Measurements from ENCODE around the gene GMDS.

The GMDS gene

DNA sequence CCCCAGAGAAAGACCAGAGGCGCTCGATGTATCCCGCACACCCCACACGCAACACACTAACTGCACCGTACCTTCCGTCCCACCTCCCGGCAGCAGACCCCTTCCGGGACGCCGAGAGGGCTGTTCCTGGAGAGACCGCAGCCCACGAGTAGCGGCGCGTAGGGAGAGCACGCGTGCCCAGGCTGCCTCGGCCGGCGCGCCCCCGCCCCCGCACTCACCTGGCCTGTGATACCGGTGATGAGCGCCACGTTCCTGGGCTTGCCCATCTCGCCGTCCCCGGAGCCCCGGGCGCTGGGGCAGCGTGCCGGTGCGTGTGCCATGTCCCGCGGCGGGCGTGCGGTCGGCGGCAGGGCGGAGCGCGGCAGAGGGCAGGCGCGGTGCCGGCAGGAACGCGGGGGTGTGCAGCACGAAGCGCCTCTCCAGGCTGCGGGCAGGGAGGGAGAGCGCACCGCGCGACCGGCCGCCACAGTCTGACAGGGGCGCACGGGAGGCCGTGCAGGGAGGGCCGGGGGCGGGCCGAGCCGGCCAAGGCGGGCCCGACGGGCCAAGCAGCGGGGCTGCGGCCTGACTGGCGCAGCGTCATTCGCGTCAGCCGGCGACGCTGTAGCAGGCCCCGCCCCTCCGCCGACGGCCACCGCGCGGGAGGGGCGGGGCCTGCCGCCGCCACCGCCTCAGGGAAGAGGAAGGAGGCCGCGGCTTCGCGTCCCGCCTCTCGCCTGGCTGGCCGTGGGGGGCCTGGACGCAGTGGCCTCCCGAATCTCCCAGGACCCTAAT lies at the start of gene GMDS:
Gene GMDS, minus strand, starts transcription at position 503 of the 774 bp plus-strand sequence.
- DNase-seq (ENCODE audit: low read depth) = peak; percentile 80

DNA sequence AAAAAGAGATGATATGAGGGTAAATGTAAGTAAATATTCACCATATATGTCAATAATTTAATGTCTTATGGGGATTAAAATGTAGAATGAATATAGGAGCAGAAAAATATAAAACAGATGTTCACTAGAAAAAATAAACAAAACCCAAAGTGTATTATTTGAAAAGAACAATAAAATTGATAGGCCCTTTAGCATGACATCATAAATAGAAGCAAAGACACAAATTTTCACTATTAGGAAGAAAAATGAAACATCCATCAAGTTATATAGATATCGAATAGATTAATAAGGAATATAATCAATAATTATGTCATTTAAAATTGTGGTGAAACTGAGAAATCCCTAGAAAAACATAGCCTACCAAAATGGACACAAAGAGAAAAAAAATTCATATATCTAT lies 40.1 kb upstream of the GMDS start:
- no peak for DNase-seq (ENCODE audit: low read depth)

DNA sequence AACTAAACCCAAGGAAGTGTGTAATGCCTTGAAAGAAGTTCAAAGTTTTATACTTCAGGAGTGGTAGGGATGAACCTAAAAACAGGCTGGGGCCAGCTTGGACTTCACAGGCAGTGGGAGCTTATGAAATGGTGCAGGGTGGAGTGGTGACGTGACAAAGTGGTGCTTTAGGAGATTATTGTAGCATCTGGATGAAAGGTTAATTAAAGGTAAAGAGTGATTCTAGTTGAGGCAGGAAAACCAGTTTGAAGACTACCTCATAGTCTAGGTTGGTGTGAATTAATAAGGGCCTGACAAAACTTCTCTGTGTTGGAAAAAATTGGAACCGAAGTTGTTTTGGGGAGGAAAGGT lies 30.5 kb upstream of the GMDS start:
- no peak for DNase-seq (ENCODE audit: low read depth)

DNA sequence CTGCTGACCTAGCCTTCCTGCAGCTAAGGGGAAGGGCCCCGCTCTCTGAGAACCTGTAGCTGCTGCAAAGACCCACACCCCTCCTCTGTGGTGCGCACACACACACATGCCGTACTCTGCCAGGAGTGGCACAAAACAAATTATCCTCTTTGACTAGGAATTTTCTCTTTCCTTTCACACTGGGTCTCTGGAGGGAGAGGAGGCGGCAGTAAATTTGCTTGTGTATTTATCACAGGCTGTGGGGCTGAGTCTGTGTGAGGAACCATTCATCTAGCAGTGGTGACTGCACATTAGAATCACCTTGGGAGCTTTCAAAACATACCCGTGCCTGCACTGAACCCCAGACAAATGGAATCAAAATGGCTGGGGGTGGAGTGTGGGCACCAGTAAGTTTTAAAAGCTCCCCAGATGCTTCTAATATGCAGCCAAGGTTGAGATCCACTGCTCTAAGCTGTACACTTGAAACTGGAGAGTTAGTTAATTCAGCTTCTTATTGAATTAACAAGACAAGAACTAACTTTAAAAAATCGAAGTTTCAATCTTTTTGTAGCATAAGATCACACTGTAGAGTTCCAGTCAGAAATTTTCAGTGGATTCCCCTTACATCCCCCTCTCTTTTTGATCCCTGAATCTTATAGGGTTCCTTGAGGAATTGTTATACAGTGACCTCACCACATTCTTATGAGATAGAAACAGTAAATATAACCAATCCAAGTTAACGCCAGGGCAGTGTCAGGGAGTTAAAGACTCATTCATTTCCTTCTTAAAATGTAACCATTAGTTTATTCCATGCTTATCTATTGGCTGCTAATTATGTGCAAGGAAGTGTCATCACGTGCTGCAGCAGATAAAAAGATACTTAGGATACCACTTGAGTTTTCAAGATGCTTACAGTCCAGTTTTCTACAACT lies 29.8 kb upstream of the GMDS start:
- no peak for DNase-seq (ENCODE audit: low read depth)

DNA sequence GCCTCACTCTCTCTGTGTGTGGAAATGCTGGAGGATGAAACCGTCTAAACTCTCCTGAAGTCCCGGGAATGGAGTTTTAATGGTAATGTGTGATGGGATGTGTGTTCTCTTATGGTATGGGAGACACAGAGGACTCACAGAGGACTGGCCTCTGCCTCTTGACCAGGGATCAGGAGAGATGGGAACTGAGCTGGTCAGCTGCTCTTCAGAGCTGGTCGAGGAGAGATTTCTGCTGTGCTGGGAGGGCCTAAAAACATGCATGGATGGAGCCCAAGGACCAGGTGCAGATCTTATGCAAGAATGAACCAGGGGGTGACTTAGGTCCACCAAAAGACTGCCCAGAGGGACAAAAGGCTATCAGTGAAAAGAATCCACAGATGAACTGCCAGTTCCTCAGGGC lies 27.3 kb upstream of the GMDS start:
- DNase-seq (ENCODE audit: low read depth) = no peak

DNA sequence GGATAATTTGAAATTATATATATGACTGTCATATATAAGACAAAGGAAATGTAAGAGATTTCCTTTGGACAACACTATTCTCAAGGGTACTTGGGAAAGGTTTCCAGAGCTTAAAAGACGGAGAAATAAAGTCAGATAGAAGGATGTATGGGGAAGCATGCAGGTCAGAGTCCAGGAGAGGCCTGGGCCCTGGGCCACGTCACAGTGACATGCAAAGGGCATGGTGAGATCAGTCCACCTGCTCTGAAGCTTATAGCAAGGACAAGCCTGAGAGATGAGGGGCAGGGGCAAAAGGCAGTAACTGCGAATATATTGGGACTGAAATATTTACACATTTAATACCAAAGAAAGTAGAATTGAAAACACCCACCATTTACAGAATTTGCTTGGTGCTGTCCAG lies 24.6 kb upstream of the GMDS start:
- no peak for DNase-seq (ENCODE audit: low read depth)

DNA sequence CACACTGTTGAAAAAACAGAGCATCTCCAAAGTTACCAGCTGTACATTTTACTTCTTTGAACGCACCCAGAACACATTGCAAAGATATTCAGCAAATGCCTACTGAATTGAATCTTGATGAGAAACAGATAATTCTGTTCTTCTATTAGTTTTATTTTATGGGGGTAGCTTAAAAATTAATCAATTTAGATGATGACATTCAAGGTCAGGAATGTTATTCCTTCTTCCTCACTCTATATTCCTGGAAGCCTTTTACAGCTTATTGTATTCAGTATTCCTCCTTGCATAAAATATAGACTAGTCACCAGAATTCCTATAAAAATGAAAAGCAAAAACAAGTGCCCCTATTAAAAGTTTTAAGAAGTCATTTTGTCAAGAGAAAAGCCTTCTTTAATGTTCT lies 21.4 kb upstream of the GMDS start:
- DNase-seq (ENCODE audit: low read depth) = no peak

DNA sequence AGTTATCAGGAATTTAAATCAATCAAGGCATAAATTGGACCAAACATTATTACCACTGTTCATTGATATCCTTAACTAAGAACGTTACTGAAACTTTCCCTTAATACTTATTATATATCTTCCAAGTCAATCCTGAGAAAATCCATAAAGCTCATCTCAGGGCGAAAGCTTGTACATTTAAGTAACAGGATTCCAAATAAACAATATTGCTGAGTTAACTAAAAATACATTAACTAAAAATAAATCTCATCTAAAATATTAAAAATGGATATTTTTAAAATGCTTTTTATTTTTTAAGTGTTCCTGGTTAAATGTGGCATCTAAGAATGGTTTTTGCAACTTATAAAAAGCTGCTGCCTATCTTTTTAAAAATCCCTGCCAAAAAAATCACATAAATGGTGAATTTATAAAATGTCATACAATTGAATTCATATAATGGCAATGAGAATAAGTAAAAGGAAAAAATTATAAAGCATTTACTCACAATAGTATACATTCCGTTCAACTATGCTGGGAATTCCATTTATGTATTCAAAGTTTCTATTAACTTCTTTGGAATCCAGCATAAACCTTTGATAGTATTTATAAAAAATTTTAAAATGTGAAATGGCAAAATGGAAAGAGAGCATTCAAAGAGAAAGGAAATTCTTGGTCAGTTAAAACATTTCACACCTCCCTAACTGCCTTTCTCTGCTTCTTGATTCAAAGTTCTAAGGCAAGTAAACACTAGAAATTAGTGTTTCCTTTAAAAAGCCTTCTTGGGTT lies 20.8 kb upstream of the GMDS start:
- DNase-seq (ENCODE audit: low read depth) = no peak

DNA sequence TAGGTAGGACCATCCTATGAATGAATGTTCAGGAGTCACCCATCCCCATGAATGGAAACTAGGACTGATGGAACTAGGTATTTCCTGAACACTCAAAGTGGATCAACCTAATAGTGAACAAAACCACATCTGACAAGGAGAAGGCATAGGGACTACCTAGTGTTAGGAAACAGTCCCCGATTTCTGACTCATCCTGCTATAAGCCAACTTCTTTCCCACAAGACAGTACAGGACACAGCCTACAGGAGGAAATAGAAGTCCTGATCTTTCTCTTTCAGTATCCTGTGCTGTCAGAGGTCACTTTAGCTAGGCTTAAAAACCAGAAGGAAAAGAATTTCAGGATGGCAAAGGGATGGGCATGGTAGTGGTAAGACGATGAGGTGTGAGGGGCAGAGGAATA lies 19.5 kb upstream of the GMDS start:
- no peak for DNase-seq (ENCODE audit: low read depth)

DNA sequence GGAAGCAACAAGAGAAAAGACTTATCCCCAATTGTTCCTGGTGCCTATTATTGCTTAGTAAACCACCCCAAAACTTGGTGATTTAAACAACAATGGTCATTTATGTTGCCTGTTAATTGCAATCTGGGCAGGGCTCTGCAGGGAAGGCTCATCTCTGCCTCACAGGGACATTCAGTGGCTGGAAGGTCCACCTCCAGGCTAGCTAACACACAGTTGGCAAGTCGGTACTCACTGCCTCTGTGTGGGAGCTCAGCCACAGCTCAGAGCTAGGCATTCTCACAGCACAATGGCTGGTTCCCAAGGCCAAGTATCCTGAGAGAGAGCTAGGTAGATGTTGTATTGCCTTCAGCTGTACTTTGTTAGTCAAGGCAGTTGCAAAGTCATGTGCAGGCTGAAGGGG lies 18.5 kb upstream of the GMDS start:
- DNase-seq (ENCODE audit: low read depth) = no peak

DNA sequence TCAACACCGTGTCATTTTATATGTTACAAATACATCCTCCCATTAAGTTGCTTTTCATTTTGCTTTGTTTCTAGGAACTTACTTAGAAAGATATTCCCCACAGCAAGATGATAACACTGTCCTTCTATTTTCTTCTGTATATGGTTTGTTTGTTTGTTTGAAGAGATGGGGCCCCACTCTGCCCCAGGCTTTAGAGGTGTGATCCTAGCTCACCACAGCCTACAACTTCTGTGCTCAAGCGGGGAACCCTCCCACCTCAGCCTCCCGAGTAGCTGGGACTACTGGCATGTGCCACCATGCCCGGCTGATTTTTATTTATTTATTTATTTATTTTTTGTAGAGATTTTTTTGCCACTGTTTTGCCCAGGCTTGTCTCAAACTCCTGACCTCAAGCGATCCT lies 14.2 kb upstream of the GMDS start:
- DNase-seq (ENCODE audit: low read depth) = no peak

DNA sequence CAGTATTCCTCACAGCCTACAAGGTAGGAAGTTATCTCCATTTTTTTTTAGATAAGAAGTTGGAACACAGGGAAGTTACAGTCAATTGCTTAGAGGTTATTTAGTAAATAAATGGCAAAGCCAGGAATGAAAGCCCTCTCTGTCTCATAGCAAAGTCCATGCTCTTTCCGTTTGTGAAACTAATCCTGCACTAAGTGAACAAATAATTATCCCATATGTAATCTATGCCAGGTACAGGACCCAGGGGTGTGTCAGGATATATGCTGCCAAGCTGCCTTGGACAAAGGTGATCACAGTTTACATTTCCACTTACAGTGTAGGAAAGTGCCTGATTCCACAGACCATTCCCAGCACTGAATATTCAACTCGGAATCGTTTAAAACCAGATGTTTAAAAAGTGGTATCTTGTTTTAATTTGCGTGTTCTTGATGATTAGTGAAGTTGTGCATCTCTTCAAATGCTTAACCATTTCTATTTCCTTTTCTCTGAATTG lies 13.6 kb upstream of the GMDS start:
- DNase-seq (ENCODE audit: low read depth) = no peak

DNA sequence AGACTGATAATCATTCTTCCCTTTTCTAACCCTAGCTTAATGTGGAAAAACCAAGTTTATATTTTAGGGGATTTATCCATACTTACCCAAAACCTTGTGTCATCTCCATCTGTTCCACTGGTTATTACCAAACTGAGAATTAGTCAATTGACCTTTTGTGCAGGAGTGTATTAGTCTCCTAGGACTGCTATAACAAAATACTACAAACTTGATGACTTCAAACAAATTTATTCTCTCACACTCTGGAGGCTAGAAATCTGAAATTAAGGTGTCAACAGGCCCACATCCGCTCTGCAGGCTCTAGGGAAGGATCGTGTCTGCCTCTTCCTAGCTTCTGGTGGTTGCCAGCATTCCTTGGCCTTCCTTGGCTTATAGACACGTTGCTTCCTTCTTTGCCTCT lies 12.7 kb upstream of the GMDS start:
- DNase-seq (ENCODE audit: low read depth) = no peak

DNA sequence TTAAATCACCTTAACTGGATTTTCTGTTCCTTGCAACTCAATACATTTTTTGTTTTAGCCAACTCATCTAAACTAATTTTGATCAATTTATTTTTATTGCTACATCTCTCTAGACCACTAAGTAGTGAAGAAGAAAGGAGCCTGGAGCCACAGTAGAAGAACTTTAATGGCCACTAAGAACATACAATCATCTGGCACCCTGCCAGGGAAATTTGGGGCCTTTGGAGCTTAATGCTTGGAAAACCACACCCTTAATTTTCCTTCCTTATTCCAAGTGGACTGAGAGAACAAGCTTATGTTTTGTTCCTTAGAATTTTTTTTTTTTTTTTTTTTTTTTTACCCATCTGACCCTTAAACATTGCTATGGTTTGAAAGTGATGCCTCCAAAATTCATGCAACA lies 12.0 kb upstream of the GMDS start:
- DNase-seq (ENCODE audit: low read depth) = no peak

DNA sequence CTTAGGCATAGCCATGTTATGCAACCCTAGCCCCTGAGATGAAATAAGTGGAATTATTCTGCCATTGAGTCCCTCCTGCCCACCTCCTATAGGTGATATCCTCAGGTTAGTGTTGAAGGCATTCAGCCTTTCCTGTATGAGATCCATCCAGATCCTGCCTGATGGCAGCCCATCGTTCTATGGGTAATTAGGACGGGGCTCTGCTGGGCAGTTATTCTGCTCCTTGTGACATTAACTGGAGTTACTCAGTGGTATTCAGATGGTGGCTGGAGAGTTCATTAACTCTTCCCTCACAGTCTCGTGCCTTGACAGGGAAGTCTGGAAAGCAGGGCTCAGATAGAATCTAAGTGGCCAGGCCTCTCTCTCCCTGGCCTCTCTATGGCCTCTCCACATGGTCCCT lies 9.3 kb upstream of the GMDS start:
- DNase-seq (ENCODE audit: low read depth) = no peak

DNA sequence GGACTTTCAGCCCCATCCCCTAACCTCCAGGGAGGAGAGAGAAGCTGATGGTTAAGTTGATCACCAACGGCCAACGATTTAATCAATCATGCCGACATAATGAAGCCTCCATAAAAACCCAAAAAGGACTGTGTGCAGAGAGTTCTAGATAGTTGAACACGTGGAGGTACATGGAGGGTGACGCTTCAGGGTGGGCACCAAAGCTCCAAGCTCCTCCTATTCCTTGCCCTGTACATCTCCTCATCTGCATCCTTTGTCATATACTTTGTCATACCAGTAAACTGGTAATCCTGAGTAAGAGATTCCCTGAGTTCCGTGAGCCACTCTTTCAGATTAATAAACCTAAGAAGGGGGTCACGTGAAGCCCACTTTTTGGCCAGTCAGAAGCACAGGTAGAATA lies 3.7 kb upstream of the GMDS start:
- no peak for DNase-seq (ENCODE audit: low read depth)

DNA sequence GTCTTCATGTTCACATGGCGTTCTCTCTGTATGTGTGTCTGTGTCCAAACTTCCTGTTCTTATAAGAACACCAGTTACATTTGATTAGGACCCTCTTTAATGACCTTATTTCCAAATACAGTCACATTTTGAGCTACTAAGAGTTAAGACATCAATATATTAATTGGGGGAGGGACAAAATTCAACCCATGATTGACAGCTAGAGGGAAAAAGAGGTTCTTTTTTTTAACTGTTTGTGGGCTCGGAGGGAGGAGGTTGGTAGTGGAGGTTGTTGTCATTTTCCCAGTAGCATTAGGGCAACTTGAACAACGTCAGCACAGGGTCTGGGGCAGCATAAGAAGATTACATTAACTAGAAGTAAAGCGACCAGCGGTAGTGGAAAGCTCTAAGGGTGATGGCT lies 2.3 kb upstream of the GMDS start:
- DNase-seq (ENCODE audit: low read depth) = no peak

DNA sequence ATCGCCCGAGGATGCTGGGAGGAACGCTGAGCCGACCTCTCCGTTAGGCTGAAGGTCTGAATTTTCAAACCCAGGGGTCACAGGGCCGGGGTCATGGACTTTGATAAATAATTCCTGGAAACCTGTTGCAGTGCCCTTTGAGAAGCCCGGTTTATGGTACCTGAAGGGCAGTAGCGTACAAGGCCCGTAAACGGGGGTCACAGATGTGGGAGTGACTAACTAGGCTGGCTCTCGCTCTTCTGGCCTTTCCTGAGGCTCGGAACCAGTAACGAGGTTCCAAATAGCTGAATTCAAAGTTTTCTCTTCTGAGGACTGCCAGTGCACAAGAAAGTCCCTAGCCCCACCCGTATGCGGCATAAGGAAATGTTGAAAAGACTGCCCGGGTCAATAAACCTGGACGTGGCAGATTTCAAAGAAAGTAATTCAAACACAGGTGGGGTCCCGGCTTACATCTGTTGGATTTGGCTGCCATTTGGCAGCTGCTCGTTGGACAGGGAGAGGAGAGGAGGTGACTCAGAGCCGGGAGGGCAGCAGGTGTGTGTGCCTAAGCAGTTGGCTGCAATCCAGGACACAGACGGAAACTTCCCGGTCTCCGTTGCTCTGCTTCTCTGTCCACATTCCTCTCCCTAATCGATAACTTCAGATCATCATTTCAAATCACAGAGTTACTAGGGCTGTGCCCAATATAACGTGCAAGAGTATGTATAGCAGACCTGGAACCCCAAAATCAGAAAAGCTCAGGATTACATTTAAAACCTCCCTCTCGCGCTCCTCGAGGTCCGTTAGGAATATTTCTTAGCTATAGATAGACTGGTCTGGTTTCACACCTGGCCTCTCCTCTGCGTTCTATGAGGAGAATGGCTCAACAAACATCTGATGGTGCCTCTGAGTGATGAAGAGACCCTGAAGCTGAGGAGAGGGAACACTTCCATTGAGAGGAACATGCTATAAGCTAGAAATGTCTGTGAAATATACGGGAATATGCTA lies 765 bp upstream of the GMDS start:
- peak; percentile 9 for DNase-seq (ENCODE audit: low read depth)

DNA sequence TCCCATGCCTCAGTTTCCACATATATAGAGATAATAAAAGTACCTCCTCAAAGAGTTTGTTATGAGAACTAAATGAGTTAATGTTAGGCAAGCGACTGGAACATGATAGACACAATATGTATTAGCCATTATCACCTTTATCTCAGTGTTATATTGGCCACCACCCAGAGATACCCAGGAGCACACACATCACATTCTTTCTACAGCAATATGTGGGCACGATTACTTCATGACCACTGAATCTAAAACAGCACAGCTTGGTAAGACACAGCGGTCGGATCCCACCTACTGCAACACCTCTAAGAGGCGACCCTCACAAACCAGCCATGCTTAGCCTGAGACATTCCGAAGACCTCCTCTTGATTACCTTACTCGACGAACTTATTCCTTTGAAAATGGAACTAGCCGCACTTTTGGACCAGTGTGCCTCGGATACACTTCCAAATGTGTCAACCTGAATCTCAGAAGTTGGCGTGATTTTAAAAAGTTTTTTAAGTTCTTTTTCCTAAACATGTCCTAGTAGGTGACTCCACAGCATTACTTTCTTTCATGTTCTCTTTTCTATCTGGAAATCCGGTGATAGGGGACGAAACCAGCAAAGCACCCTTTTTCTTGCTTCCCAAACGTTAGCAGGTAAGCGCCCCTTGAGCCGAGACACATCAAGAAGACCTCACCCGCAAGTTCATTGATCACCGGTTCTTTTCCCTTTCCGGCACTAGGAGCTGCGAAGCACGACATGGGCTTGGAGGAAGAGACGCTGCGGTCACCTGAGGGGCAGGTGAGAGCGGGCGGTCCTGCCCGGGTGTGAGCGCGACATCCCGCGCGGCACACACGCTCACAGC lies 923 bp downstream of the GMDS start:
- no peak for DNase-seq (ENCODE audit: low read depth)

DNA sequence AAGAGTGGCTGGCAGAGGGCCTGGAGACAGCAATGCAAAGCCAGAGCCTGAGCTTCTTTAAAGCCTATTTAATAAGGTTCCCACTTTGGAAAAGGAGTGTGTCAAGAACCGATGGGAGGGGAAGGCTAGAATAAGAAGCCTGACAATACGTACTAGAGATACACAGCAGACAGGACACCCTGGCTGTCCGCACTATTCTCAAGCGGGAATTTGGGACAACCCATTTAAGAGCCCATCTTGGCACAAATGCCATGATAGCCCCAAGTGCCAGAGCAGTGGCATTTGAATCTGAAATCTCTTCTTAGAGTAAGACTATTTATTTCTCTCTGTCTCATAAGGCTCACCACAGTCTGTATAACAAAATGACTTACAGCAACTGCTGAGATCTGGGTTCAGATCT lies 3.1 kb downstream of the GMDS start:
- no peak for DNase-seq (ENCODE audit: low read depth)
